WTC11 (cell line): ENCODE results near the gene TTC39A. TPM values are rescaled to one million over a fixed set of nuclear protein-coding genes. Genes with fewer than 3 reads are reported as not detected.

ENCODE experiments used
- ATAC-seq: fragments of 200-7000 bp; cut with Tn5 transposase; 2 replicates; pipeline ENCODE4 v1.10.0; 2021; ENCODE audit warnings: mild to moderate bottlenecking, moderate library complexity
- CTCF ChIA-PET: fragments of 300-600 bp; sonication (Branson Sonifier 250); formaldehyde crosslinking; loops from one replicate; lab custom pipeline; 2021; ENCODE audit warnings: antibody characterized with exemption; lab: Charles Lee
- POLR2A ChIA-PET: fragments of 350-600 bp; sonication (Branson Sonifier 250); formaldehyde crosslinking; loops from one replicate; lab custom pipeline; 2021; ENCODE audit warnings: antibody characterized with exemption; lab: Charles Lee
- DNase-seq: peaks from one replicate; pipeline ENCODE4 v3.0.0; 2021; ENCODE audit warnings: low spot score
- H3K27ac Mint-ChIP-seq: 2 replicates; pipeline ENCODE4 v1.8.0; 2021; ENCODE audit warnings: mixed read lengths
- H3K27me3 Mint-ChIP-seq: 2 replicates; pipeline ENCODE4 v1.8.0; 2021; ENCODE audit warnings: low read depth, mild to moderate bottlenecking, moderate library complexity, mixed read lengths
- H3K36me3 Mint-ChIP-seq: 2 replicates; pipeline ENCODE4 v1.8.0; 2021; ENCODE audit warnings: mixed read lengths
- H3K4me1 Mint-ChIP-seq: 2 replicates; pipeline ENCODE4 v1.8.0; 2022; ENCODE audit warnings: mixed read lengths
- H3K4me3 Mint-ChIP-seq: 2 replicates; pipeline ENCODE4 v1.8.0; 2021; ENCODE audit warnings: mild to moderate bottlenecking, moderate library complexity, mixed read lengths
- H3K9me3 Mint-ChIP-seq: 2 replicates; pipeline ENCODE4 v1.8.0; 2021; ENCODE audit warnings: mixed read lengths
- CREM ChIP-seq: sonication (generic); formaldehyde crosslinking; IDR thresholded peaks from 2 replicates; pipeline ENCODE4 v1.8.1; 2022; ENCODE audit warnings: mild to moderate bottlenecking, missing genetic modification reagents, moderate library complexity
- ELF4 ChIP-seq: sonication (generic); formaldehyde crosslinking; IDR thresholded peaks from 2 replicates; pipeline ENCODE4 v1.8.1; 2022; ENCODE audit warnings: low read depth, mild to moderate bottlenecking, moderate library complexity, missing genetic modification reagents
- ESRRA ChIP-seq: sonication (generic); formaldehyde crosslinking; IDR thresholded peaks from 2 replicates; pipeline ENCODE4 v1.8.1; 2022; ENCODE audit warnings: mild to moderate bottlenecking, missing genetic modification reagents, borderline replicate concordance
- GRHL2 ChIP-seq: fragments of 250-450 bp; sonication (Bioruptor Pico); IDR thresholded peaks from 2 replicates; pipeline ENCODE4 v1.8.0; 2022; ENCODE audit warnings: mild to moderate bottlenecking, moderate library complexity; ENCODE audit not compliant: insufficient replicate concordance, severe bottlenecking
- MYBL2 ChIP-seq: sonication (generic); formaldehyde crosslinking; IDR thresholded peaks from 2 replicates; pipeline ENCODE4 v1.8.1; 2023; ENCODE audit warnings: mild to moderate bottlenecking, moderate library complexity, missing genetic modification reagents
- NFE2L1 ChIP-seq: sonication (generic); formaldehyde crosslinking; IDR thresholded peaks from 2 replicates; pipeline ENCODE4 v1.8.1; 2023; ENCODE audit warnings: missing genetic modification reagents
- OVOL2 ChIP-seq: fragments of 250-450 bp; sonication (Bioruptor Pico); IDR thresholded peaks from 2 replicates; pipeline ENCODE4 v1.9.0; 2021; ENCODE audit warnings: mild to moderate bottlenecking, borderline replicate concordance
- TEAD1 ChIP-seq: sonication (generic); formaldehyde crosslinking; IDR thresholded peaks from 2 replicates; pipeline ENCODE4 v1.8.0; 2022; ENCODE audit warnings: mild to moderate bottlenecking, missing genetic modification reagents
- TEAD4 ChIP-seq: sonication (generic); formaldehyde crosslinking; IDR thresholded peaks from 2 replicates; pipeline ENCODE4 v1.8.0; 2022; ENCODE audit warnings: mild to moderate bottlenecking, missing genetic modification reagents
- TP53 ChIP-seq: sonication (generic); formaldehyde crosslinking; IDR thresholded peaks from 2 replicates; pipeline ENCODE4 v1.8.1; 2023; ENCODE audit warnings: mild to moderate bottlenecking, missing genetic modification reagents
- ZNF138 ChIP-seq: sonication (generic); formaldehyde crosslinking; conservative IDR thresholded peaks from 2 replicates; pipeline ENCODE4 v1.8.1; 2022; ENCODE audit warnings: mild to moderate bottlenecking, moderate library complexity, missing genetic modification reagents
- ZNF396 ChIP-seq: fragments of 250-450 bp; sonication (Bioruptor Pico); IDR thresholded peaks from 2 replicates; pipeline ENCODE4 v1.8.0; 2021; ENCODE audit warnings: mild to moderate bottlenecking, moderate library complexity, borderline replicate concordance
- total RNA-seq: library from RNA; stranded (reverse); gene quantifications from 3 replicates; pipeline ENCODE4 v1.2.3, GENCODE V29; 2021
- TF ChIP-seq, protein P1 (sequence below): sonication (generic); formaldehyde crosslinking; conservative IDR thresholded peaks from 2 replicates; pipeline ENCODE4 v1.8.1; 2023; ENCODE audit warnings: mild to moderate bottlenecking, low read depth, missing genetic modification reagents, moderate library complexity
- TF ChIP-seq, protein P2 (sequence below): sonication (generic); formaldehyde crosslinking; IDR thresholded peaks from 2 replicates; pipeline ENCODE4 v1.8.1; 2022; ENCODE audit warnings: missing genetic modification reagents, borderline replicate concordance
- TF ChIP-seq, protein P3 (sequence below): sonication (generic); formaldehyde crosslinking; IDR thresholded peaks from 2 replicates; pipeline ENCODE4 v1.8.0; 2022; ENCODE audit warnings: mild to moderate bottlenecking, missing genetic modification reagents
- TF ChIP-seq, protein P4 (sequence below): sonication (generic); formaldehyde crosslinking; conservative IDR thresholded peaks from 2 replicates; pipeline ENCODE4 v1.8.1; 2022; ENCODE audit warnings: mild to moderate bottlenecking, missing genetic modification reagents
- TF ChIP-seq, protein P5 (sequence below): fragments of 250-450 bp; sonication (Bioruptor Pico); IDR thresholded peaks from 2 replicates; pipeline ENCODE4 v1.9.0; 2021; ENCODE audit warnings: mild to moderate bottlenecking, borderline replicate concordance

The TTC39A gene
- total RNA-seq, 1 experiment from 2014 or later = 3.4 TPM

DNA sequence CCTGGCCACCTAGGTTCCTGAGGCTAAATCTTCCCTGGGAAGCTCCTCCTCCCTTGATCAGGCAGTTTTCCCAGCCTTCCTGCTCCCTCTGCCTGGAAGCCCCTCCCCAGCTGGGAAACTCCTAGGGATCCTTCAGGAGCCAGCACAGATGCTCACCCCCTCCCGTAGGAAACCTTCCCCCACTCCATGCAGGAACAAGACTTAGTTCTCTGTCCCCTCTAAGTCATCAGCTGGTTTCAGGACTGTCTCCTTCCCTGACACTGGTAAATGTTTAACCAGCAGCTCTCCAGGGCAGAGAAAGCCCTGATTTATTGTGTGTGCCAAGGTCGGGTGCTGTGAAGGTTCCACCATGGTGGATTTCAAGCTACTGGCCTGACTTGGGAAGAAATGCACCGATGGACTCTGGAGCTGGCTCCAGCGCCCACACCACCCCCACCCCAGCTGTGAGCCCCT, 25.0 kb downstream of the TTC39A start (continued):
- TF ChIP-seq NFE2L1 (no peak), GRHL2 (CRISPR knock-in tag) (no peak), ELF4 (CRISPR knock-in tag) (no peak), OVOL2 (CRISPR knock-in tag) (no peak), MYBL2 (CRISPR knock-in tag) (no peak)
- TF ChIP-seq, protein P1, sequence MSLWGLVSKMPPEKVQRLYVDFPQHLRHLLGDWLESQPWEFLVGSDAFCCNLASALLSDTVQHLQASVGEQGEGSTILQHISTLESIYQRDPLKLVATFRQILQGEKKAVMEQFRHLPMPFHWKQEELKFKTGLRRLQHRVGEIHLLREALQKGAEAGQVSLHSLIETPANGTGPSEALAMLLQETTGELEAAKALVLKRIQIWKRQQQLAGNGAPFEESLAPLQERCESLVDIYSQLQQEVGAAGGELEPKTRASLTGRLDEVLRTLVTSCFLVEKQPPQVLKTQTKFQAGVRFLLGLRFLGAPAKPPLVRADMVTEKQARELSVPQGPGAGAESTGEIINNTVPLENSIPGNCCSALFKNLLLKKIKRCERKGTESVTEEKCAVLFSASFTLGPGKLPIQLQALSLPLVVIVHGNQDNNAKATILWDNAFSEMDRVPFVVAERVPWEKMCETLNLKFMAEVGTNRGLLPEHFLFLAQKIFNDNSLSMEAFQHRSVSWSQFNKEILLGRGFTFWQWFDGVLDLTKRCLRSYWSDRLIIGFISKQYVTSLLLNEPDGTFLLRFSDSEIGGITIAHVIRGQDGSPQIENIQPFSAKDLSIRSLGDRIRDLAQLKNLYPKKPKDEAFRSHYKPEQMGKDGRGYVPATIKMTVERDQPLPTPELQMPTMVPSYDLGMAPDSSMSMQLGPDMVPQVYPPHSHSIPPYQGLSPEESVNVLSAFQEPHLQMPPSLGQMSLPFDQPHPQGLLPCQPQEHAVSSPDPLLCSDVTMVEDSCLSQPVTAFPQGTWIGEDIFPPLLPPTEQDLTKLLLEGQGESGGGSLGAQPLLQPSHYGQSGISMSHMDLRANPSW (CRISPR knock-in tag) = no peak
- TF ChIP-seq, protein P2, sequence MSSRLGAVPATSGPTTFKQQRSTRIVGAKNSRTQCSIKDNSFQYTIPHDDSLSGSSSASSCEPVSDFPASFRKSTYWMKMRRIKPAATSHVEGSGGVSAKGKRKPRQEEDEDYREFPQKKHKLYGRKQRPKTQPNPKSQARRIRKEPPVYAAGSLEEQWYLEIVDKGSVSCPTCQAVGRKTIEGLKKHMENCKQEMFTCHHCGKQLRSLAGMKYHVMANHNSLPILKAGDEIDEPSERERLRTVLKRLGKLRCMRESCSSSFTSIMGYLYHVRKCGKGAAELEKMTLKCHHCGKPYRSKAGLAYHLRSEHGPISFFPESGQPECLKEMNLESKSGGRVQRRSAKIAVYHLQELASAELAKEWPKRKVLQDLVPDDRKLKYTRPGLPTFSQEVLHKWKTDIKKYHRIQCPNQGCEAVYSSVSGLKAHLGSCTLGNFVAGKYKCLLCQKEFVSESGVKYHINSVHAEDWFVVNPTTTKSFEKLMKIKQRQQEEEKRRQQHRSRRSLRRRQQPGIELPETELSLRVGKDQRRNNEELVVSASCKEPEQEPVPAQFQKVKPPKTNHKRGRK = no peak

DNA sequence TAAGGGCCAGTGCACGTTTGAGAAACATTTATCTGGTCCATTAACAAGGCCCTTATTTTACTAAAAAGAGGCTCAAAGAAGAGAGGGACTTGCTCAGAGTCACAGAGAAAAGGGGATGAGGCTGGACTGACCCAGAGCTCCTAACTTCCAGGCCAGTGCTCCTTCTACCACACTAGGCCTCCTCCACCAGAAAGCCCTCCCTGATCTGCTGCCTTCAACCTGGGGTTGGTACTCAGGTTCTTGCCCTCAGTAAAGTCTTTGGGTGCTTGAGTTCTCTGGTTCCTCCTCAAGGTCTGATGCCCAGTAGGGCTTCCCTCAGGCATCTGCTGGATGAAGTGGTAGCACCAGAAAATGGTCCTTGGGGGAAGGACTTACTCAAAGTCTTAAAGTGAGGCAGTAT, 26.0 kb downstream of the TTC39A start:
- ATAC-seq (no peak), DNase-seq (no peak)
- H3K9me3 Mint-ChIP-seq = peaks cover under 1% of the 10 kb centered on the region; the same call in 1 of the 2 replicates
- CTCF ChIA-PET = interaction anchor here (2.8 kb wide), 1 partner anchor 8 kb away, joined by 46 read pairs; no protein-coding TSS in a partner anchor
- no peaks in the 10 kb centered on the region for H3K36me3 Mint-ChIP-seq
- H3K4me1 Mint-ChIP-seq = 0 out of 2 replicates have a peak, but pooled peaks cover 3% of the 10 kb centered on the region
- H3K27me3 Mint-ChIP-seq = no peaks in the 10 kb centered on the region
- TF ChIP-seq TP53 (CRISPR knock-in tag) = no peak
- no peak for TF ChIP-seq ZNF396 (CRISPR knock-in tag)
- no peak for TF ChIP-seq CREM (CRISPR knock-in tag)
- POLR2A ChIA-PET = no interaction called here
- H3K27ac Mint-ChIP-seq = no peak overlapping the region
- H3K4me3 Mint-ChIP-seq = no peak overlapping the region

DNA sequence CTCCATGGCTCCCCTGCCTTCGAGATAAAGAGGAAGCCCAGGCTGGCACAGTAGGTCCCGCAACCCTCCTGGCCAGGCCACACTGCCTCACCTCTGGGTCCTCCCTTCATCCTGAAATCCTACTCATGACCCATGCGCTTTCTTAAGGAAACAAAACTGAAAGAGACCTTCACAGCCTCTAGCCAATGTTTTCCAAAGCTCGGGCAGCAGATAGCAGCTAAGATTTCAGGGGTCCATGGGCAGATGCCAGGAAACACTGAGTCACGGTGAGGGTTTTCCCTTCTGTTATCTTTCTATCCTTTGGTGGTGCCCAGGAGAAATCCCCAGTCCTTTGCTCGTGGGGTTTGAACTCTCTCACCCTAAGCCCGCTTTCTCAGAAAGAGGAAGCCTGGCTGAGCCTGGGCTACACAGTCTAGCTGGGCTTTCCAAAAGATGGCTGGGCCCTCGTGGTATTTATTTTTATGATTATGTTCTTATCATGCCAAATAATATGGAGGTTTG, 26.6 kb downstream of the TTC39A start:
- Mint-ChIP-seq H3K27ac (no peak overlapping the region), H3K9me3 (peaks cover 6% of the 10 kb centered on the region; the same call in 1 of the 2 replicates), H3K36me3 (0 out of 2 replicates have a peak, but pooled peaks cover 1% of the 10 kb centered on the region), H3K27me3 (no peaks in the 10 kb centered on the region), H3K4me1 (0 out of 2 replicates have a peak, but pooled peaks cover 3% of the 10 kb centered on the region), H3K4me3 (no peak overlapping the region)
- DNase-seq (no peak), ATAC-seq (no peak)
- ChIA-PET POLR2A (no interaction called here), CTCF (no interaction called here)
- TF ChIP-seq TEAD4 (CRISPR knock-in tag) = no peak
- TF ChIP-seq ZNF396 (CRISPR knock-in tag) = no peak
- TF ChIP-seq, protein P3, sequence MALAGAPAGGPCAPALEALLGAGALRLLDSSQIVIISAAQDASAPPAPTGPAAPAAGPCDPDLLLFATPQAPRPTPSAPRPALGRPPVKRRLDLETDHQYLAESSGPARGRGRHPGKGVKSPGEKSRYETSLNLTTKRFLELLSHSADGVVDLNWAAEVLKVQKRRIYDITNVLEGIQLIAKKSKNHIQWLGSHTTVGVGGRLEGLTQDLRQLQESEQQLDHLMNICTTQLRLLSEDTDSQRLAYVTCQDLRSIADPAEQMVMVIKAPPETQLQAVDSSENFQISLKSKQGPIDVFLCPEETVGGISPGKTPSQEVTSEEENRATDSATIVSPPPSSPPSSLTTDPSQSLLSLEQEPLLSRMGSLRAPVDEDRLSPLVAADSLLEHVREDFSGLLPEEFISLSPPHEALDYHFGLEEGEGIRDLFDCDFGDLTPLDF = no peak
- TF ChIP-seq ESRRA (CRISPR knock-in tag) = no peak
- TF ChIP-seq, protein P4, sequence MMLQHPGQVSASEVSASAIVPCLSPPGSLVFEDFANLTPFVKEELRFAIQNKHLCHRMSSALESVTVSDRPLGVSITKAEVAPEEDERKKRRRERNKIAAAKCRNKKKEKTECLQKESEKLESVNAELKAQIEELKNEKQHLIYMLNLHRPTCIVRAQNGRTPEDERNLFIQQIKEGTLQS (CRISPR knock-in tag) = no peak
- no peak for TF ChIP-seq TEAD1 (CRISPR knock-in tag)
- TF ChIP-seq, protein P1 (CRISPR knock-in tag) = no peak
- TF ChIP-seq, protein P5, sequence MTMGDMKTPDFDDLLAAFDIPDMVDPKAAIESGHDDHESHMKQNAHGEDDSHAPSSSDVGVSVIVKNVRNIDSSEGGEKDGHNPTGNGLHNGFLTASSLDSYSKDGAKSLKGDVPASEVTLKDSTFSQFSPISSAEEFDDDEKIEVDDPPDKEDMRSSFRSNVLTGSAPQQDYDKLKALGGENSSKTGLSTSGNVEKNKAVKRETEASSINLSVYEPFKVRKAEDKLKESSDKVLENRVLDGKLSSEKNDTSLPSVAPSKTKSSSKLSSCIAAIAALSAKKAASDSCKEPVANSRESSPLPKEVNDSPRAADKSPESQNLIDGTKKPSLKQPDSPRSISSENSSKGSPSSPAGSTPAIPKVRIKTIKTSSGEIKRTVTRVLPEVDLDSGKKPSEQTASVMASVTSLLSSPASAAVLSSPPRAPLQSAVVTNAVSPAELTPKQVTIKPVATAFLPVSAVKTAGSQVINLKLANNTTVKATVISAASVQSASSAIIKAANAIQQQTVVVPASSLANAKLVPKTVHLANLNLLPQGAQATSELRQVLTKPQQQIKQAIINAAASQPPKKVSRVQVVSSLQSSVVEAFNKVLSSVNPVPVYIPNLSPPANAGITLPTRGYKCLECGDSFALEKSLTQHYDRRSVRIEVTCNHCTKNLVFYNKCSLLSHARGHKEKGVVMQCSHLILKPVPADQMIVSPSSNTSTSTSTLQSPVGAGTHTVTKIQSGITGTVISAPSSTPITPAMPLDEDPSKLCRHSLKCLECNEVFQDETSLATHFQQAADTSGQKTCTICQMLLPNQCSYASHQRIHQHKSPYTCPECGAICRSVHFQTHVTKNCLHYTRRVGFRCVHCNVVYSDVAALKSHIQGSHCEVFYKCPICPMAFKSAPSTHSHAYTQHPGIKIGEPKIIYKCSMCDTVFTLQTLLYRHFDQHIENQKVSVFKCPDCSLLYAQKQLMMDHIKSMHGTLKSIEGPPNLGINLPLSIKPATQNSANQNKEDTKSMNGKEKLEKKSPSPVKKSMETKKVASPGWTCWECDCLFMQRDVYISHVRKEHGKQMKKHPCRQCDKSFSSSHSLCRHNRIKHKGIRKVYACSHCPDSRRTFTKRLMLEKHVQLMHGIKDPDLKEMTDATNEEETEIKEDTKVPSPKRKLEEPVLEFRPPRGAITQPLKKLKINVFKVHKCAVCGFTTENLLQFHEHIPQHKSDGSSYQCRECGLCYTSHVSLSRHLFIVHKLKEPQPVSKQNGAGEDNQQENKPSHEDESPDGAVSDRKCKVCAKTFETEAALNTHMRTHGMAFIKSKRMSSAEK (CRISPR knock-in tag) = no peak
- no peak for TF ChIP-seq ZNF138
